H9 (cell line): ENCODE results near the gene GALNT17. TPM values are rescaled to one million over a fixed set of nuclear protein-coding genes. Genes with fewer than 3 reads are reported as not detected.
A peak's percentile ranks its signal among the peaks of the same experiment; 100 is the strongest.

Experiments used
- DNase-seq: peaks from one replicate; pipeline ENCODE4 v3.0.0-alpha.2; 2017
- H2AFZ ChIP-seq: one replicate; pipeline ENCODE4 v1.6.1; 2013; ENCODE audit warnings: mild to moderate bottlenecking, low read length, control low read depth, moderate library complexity
- H2AK5ac ChIP-seq: 2 replicates; pipeline ENCODE4 v1.6.1; 2013; ENCODE audit warnings: low read length, control low read depth, mixed read lengths; ENCODE audit not compliant: insufficient read length
- H2BK120ac ChIP-seq: one replicate; pipeline ENCODE4 v1.6.1; 2013; ENCODE audit warnings: low read depth, mild to moderate bottlenecking, low read length, control low read depth, inconsistent platforms; ENCODE audit not compliant: poor library complexity, severe bottlenecking
- H2BK12ac ChIP-seq: 2 replicates; pipeline ENCODE4 v1.6.1; 2013; ENCODE audit warnings: low read length, control low read depth, mixed read lengths, low read depth; ENCODE audit not compliant: insufficient read length
- H2BK15ac ChIP-seq: 2 replicates; pipeline ENCODE4 v1.6.1; 2013; ENCODE audit warnings: low read depth, low read length, control low read depth
- H2BK20ac ChIP-seq: one replicate; pipeline ENCODE4 v1.6.1; 2013; ENCODE audit warnings: low read depth, mild to moderate bottlenecking, low read length, control low read depth, inconsistent platforms; ENCODE audit not compliant: poor library complexity, severe bottlenecking
- H2BK5ac ChIP-seq: 2 replicates; pipeline ENCODE4 v1.6.1; 2013; ENCODE audit warnings: low read length, control low read depth, mixed read lengths; ENCODE audit not compliant: insufficient read length
- H3K14ac ChIP-seq: 2 replicates; pipeline ENCODE4 v1.6.1; 2013; ENCODE audit warnings: low read length, control low read depth; ENCODE audit not compliant: insufficient read depth
- H3K18ac ChIP-seq: 2 replicates; pipeline ENCODE4 v1.6.1; 2013; ENCODE audit warnings: low read depth, mild to moderate bottlenecking, mixed read lengths, low read length, control low read depth; ENCODE audit not compliant: insufficient read length
- H3K23ac ChIP-seq: 2 replicates; pipeline ENCODE4 v1.6.1; 2013; ENCODE audit warnings: low read length, control low read depth, mixed read lengths, low read depth; ENCODE audit not compliant: insufficient read length
- H3K23me2 ChIP-seq: 2 replicates; pipeline ENCODE4 v1.6.1; 2013; ENCODE audit warnings: low read depth, mild to moderate bottlenecking, mixed read lengths, low read length, control low read depth; ENCODE audit not compliant: insufficient read length, poor library complexity, severe bottlenecking
- H3K27ac ChIP-seq: 2 replicates; pipeline ENCODE4 v1.5.1; 2013; ENCODE audit warnings: low read length, control low read depth, mixed read lengths, low read depth; ENCODE audit not compliant: insufficient read length
- H3K27me3 ChIP-seq: 2 replicates; pipeline ENCODE4 v1.6.1; 2013; ENCODE audit warnings: low read length, control low read depth, inconsistent platforms; ENCODE audit not compliant: insufficient read depth
- H3K4ac ChIP-seq: 2 replicates; pipeline ENCODE4 v1.6.1; 2013; ENCODE audit warnings: low read depth, mild to moderate bottlenecking, control low read depth, inconsistent platforms, low read length, moderate library complexity
- H3K4me1 ChIP-seq: 2 replicates; pipeline ENCODE4 v1.6.1; 2013; ENCODE audit warnings: low read length, control low read depth, inconsistent platforms; ENCODE audit not compliant: insufficient read depth
- H3K4me2 ChIP-seq: 2 replicates; pipeline ENCODE4 v1.6.1; 2013; ENCODE audit warnings: low read length, control low read depth, mixed read lengths; ENCODE audit not compliant: insufficient read length, insufficient read depth
- H3K56ac ChIP-seq: 2 replicates; pipeline ENCODE4 v1.6.1; 2013; ENCODE audit warnings: low read depth, mild to moderate bottlenecking, mixed read lengths, low read length, control low read depth; ENCODE audit not compliant: insufficient read length
- H3K79me1 ChIP-seq: 2 replicates; pipeline ENCODE4 v1.6.1; 2013; ENCODE audit warnings: low read depth, mild to moderate bottlenecking, moderate library complexity, low read length, control low read depth, inconsistent platforms; ENCODE audit not compliant: insufficient read depth, poor library complexity, severe bottlenecking
- H3K79me2 ChIP-seq: 2 replicates; pipeline ENCODE4 v1.6.1; 2013; ENCODE audit warnings: low read length, control low read depth, inconsistent platforms; ENCODE audit not compliant: insufficient read depth
- H3K9ac ChIP-seq: 2 replicates; pipeline ENCODE4 v1.6.1; 2013; ENCODE audit warnings: low read length, control low read depth, mixed read lengths; ENCODE audit not compliant: insufficient read length; ENCODE audit errors: extremely low read depth
- H3K9me3 ChIP-seq: one replicate; pipeline ENCODE4 v1.6.1; 2013; ENCODE audit warnings: low read depth, low read length, inconsistent platforms; ENCODE audit not compliant: control insufficient read depth
- H3T11ph ChIP-seq: one replicate; pipeline ENCODE4 v1.6.1; 2013; ENCODE audit warnings: mild to moderate bottlenecking, low read length, control low read depth, inconsistent platforms
- H4K20me1 ChIP-seq: one replicate; pipeline ENCODE4 v1.6.1; 2013; ENCODE audit not compliant: control insufficient read depth, insufficient read length, insufficient read depth
- H4K5ac ChIP-seq: 2 replicates; pipeline ENCODE4 v1.6.1; 2013; ENCODE audit warnings: low read depth, mild to moderate bottlenecking, mixed read lengths, low read length, control low read depth; ENCODE audit not compliant: insufficient read length
- H4K8ac ChIP-seq: replicated peaks from 2 replicates; pipeline ENCODE4 v1.6.1; 2013; ENCODE audit warnings: low read length, control low read depth, mixed read lengths, low read depth; ENCODE audit not compliant: insufficient read length
- H4K91ac ChIP-seq: 2 replicates; pipeline ENCODE4 v1.6.1; 2013; ENCODE audit warnings: low read depth, mild to moderate bottlenecking, moderate library complexity, mixed read lengths, low read length, control low read depth; ENCODE audit not compliant: insufficient read length
- H3K27ac Mint-ChIP-seq, 3 experiments: 2 replicates in 2 of 3; 3 replicates in 1 of 3; pipeline ENCODE4 v1.8.0; 2020 to 2021; ENCODE audit warnings: mixed read lengths in 3 of 3, mild to moderate bottlenecking in 1 of 3, moderate library complexity in 1 of 3
- H3K27me3 Mint-ChIP-seq: 2 replicates; pipeline ENCODE4 v1.8.0; 2021; ENCODE audit warnings: low read depth, mild to moderate bottlenecking, moderate library complexity, mixed read lengths
- H3K36me3 Mint-ChIP-seq, 3 experiments: 2 replicates in 2 of 3; 3 replicates in 1 of 3; pipeline ENCODE4 v1.8.0; 2020 to 2021; ENCODE audit warnings: low read depth in 3 of 3, mixed read lengths in 3 of 3; ENCODE audit not compliant: insufficient read depth in 1 of 3
- H3K4me1 Mint-ChIP-seq, 2 experiments: 2 replicates each; pipeline ENCODE4 v1.8.0; 2020; ENCODE audit warnings: mixed read lengths in 2 of 2
- H3K4me3 Mint-ChIP-seq, 2 experiments: 2 replicates in 1 of 2; 3 replicates in 1 of 2; pipeline ENCODE4 v1.8.0; 2020 to 2021; ENCODE audit warnings: mild to moderate bottlenecking in 2 of 2, mixed read lengths in 2 of 2, moderate library complexity in 1 of 2
- H3K9me3 Mint-ChIP-seq, 2 experiments: 2 replicates in 1 of 2; 3 replicates in 1 of 2; pipeline ENCODE4 v1.8.0; 2020; ENCODE audit warnings: mild to moderate bottlenecking in 2 of 2, mixed read lengths in 2 of 2, moderate library complexity in 1 of 2
- WGBS: extraction: QIAGEN DNeasy Blood & Tissue Kit; methylation state at CpG from one replicate; pipeline ENCODE4 v1.1.7; 2013; ENCODE audit warnings: missing lambda C conversion rate, low lambda C conversion rate, mixed read lengths; ENCODE audit not compliant: insufficient read length; ENCODE audit errors: extremely low coverage; 5-methylcytosine and 5-hydroxymethylcytosine counted together
- long read RNA-seq: library from polyadenylated mRNA; unstranded; transcript quantifications from one replicate; pipeline ENCODE4 v2.0.0, GENCODE V29; 2020
- total RNA-seq: library from RNA; stranded (reverse); gene quantifications from 2 replicates; pipeline ENCODE4 v1.2.1, GENCODE V29; 2021
- TF ChIP-seq, protein P1 (sequence below): fragments of 200-600 bp; sonication (generic); conservative IDR thresholded peaks from 3 replicates; pipeline ENCODE4 v1.8.0; 2021; ENCODE audit warnings: antibody characterized with exemption, mild to moderate bottlenecking

The GALNT17 gene
- total RNA-seq = 41.6 and 43.2 TPM in 2 replicates
- long read RNA-seq, transcript GALNT17-205 (10 exons, 3,012 nt) = major isoform, 5 of 27 reads
- long read RNA-seq, partial matches to known transcripts = 13 of 27 reads
- long read RNA-seq, other reads (novel, unspliced or antisense) = 9 of 27 reads

DNA sequence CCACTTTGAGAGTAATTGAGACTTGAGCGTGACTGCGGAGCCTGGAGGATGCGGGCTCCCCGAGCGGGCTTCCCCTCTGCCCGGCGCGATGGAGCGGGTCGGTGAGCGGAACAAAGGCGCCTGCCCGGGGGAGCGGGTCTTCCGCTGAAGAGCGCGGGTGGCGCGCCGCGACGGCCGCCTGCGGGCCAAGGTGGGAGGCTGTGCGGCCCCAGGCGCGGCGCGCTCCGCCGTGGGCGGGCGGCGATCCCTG is at the start of gene GALNT17:
TSS of gene GALNT17 (plus strand) at position 18 of the 250 bp plus-strand sequence.
- Histone ChIP-seq H3T11ph (no peak within 1 kb of the TSS), H3K27ac (no peak within 1 kb of the TSS), H2BK5ac (no peak within 1 kb of the TSS), H3K4ac (no peak within 1 kb of the TSS), H3K18ac (peak within 1 kb of the TSS; percentile 56), H3K79me2 (peaks cover 33% of the 10 kb centered on the region), H4K8ac (no peak within 1 kb of the TSS), H2BK120ac (no peak within 1 kb of the TSS), H3K79me1 (no peaks in the 10 kb centered on the region), H3K23me2 (peaks cover 21% of the 10 kb centered on the region), H2BK20ac (no peak within 1 kb of the TSS), H4K5ac (no peak within 1 kb of the TSS), H3K56ac (no peak within 1 kb of the TSS), H2BK15ac (no peak within 1 kb of the TSS), H3K9ac (peak within 1 kb of the TSS; percentile 42), H3K4me1 (peaks cover 16% of the 10 kb centered on the region), H3K4me2 (peak within 1 kb of the TSS; percentile 91), H2AFZ (no peak within 1 kb of the TSS), H4K91ac (no peak within 1 kb of the TSS), H3K23ac (no peak within 1 kb of the TSS), H3K27me3 (no peaks in the 10 kb centered on the region), H2AK5ac (no peak within 1 kb of the TSS), H2BK12ac (no peak within 1 kb of the TSS), H3K14ac (peak within 1 kb of the TSS; percentile 76), H4K20me1 (peaks cover 2% of the 10 kb centered on the region), H3K9me3 (no peaks in the 10 kb centered on the region)
- no peak for DNase-seq
- TF ChIP-seq, protein P1, sequence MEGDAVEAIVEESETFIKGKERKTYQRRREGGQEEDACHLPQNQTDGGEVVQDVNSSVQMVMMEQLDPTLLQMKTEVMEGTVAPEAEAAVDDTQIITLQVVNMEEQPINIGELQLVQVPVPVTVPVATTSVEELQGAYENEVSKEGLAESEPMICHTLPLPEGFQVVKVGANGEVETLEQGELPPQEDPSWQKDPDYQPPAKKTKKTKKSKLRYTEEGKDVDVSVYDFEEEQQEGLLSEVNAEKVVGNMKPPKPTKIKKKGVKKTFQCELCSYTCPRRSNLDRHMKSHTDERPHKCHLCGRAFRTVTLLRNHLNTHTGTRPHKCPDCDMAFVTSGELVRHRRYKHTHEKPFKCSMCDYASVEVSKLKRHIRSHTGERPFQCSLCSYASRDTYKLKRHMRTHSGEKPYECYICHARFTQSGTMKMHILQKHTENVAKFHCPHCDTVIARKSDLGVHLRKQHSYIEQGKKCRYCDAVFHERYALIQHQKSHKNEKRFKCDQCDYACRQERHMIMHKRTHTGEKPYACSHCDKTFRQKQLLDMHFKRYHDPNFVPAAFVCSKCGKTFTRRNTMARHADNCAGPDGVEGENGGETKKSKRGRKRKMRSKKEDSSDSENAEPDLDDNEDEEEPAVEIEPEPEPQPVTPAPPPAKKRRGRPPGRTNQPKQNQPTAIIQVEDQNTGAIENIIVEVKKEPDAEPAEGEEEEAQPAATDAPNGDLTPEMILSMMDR = no peak
- Mint-ChIP-seq H3K9me3 (no peaks in the 10 kb centered on the region; a peak in 1 of 5 replicates), H3K27me3 (no peaks in the 10 kb centered on the region), H3K4me1 (peaks cover 32 to 43% of the 10 kb centered on the region in 2 experiments), H3K36me3 (peaks cover 16 to 21% (median 18%) of the 10 kb centered on the region in 3 experiments), H3K4me3 (peak within 1 kb of the TSS; percentile 95), H3K27ac (peak within 1 kb of the TSS in 2 of 3 experiments; percentile 64 to 82; a peak in 4 of 7 replicates)
- WGBS = no CpG with 5 or more reads among the region's 34 CpGs
